Duodenal mucosa (tissue), 2 donors: ENCODE results near the gene CAMSAP3.
"Not testable (repeated sequence)": the region's sequence is repeated elsewhere in the genome, so short reads cannot be mapped to it uniquely, and the experiment has no call there.

Source experiments
- H3K27ac ChIP-seq: one replicate; pipeline ENCODE4 v1.7.0; 2013; ENCODE audit warnings: low read depth, low read length
- H3K27me3 ChIP-seq, 2 donors: one replicate each; pipeline ENCODE4 v1.7.0; 2013; ENCODE audit warnings: low read length in 2 of 2, control low read depth in 1 of 2; ENCODE audit not compliant: insufficient read depth in 2 of 2, control insufficient read depth in 1 of 2
- H3K36me3 ChIP-seq, 2 donors: one replicate each; pipeline ENCODE4 v1.7.0; 2013; ENCODE audit warnings: low read length in 2 of 2, control low read depth in 1 of 2; ENCODE audit not compliant: insufficient read depth in 2 of 2, control insufficient read depth in 1 of 2
- H3K4me1 ChIP-seq, 2 donors: one replicate each; pipeline ENCODE4 v1.7.0; 2013; ENCODE audit warnings: low read length in 2 of 2, control low read depth in 1 of 2; ENCODE audit not compliant: insufficient read depth in 2 of 2, control insufficient read depth in 1 of 2
- H3K4me3 ChIP-seq, 2 donors: one replicate each; pipeline ENCODE4 v1.7.0; 2013; ENCODE audit warnings: low read length in 2 of 2, low read depth in 1 of 2
- H3K9ac ChIP-seq, 2 donors: one replicate each; pipeline ENCODE4 v1.7.0; 2013; ENCODE audit warnings: low read length in 2 of 2, low read depth in 1 of 2
- H3K9me3 ChIP-seq, 2 donors: one replicate each; pipeline ENCODE4 v1.7.0; 2013; ENCODE audit warnings: low read length in 2 of 2, control low read depth in 1 of 2; ENCODE audit not compliant: control insufficient read depth in 1 of 2

The CAMSAP3 gene

GRCh38 chr19:7640803-7641202 is 45.1 kb downstream of the CAMSAP3 start:
- Histone ChIP-seq H3K27me3 (peaks cover 0 to 7% of the 10 kb centered on the region in 2 donors), H3K4me1 (peaks cover 6 to 29% of the 10 kb centered on the region in 2 donors), H3K9me3 (peaks cover 0 to 2% of the 10 kb centered on the region in 2 donors), H3K9ac (no peak overlapping the region), H3K4me3 (no peak overlapping the region), H3K27ac (no peak overlapping the region), H3K36me3 (peaks cover 0 to 35% of the 10 kb centered on the region in 2 donors)

DNA sequence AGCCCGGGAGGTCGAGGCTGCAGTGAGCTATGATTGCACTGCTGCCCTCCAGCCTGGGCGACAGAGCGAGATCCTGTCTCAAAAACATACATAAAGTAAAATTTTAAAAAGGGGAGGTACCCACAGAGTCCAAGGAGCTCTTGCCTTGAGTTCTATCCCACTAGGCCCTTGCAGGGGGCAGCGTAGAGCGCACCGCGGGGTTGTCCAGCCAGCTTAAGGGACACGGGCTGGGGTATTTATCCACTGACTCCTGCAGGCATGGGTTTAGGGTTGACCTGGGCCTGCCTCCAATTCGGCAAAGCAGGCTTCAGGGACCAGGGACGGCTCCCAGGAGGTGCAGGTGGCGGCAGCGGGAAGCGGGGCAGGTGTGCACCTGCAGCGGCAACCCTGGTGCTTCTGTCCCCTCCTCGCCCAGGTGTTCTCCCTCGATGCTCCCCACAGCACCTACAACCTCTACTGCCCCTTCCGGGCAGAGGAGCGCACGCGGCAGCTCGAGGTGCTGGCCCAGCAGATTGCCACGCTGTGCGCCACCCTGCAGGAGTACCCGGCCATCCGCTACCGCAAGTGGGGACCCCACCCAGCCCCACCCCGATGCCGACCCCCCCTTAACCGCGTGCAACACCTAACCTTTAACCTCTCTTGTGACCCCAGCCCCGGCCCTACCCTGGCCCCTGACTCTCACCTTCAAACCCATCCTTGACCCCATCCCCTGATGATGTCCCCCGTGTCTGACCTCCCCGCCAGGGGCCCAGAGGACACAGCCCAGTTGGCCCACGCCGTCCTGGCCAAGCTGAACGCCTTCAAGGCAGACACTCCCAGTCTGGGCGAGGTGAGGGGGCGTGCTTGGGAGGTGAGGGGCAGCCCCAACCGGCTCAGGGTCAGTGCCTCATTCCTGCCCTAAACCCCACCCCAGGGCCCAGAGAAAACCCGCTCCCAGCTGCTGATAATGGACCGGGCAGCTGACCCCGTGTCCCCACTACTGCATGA is 45.9 kb downstream of the CAMSAP3 start:
- peaks cover 6 to 23% of the 10 kb centered on the region in 2 donors for H3K4me1 ChIP-seq
- no peak overlapping the region for H3K9ac ChIP-seq
- no peak overlapping the region for H3K4me3 ChIP-seq
- H3K27me3 ChIP-seq, result peaks cover 0 to 7% of the 10 kb centered on the region in 2 donors
- H3K9me3 ChIP-seq, result peaks cover 0 to 2% of the 10 kb centered on the region in 2 donors
- peaks cover 0 to 35% of the 10 kb centered on the region in 2 donors for H3K36me3 ChIP-seq
- no peak overlapping the region for H3K27ac ChIP-seq

GRCh38 chr19:7642295-7643030 is 46.8 kb downstream of the CAMSAP3 start:
- Histone ChIP-seq H3K36me3 (peaks cover 0 to 35% of the 10 kb centered on the region in 2 donors), H3K9ac (no peak overlapping the region), H3K9me3 (peaks cover 0 to 2% of the 10 kb centered on the region in 2 donors), H3K4me1 (peaks cover 6 to 20% of the 10 kb centered on the region in 2 donors), H3K4me3 (no peak overlapping the region), H3K27me3 (peaks cover 0 to 7% of the 10 kb centered on the region in 2 donors), H3K27ac (no peak overlapping the region)

- H3K9me3 ChIP-seq, result peaks cover 0 to 2% of the 10 kb centered on the region in 2 donors
- H3K36me3 ChIP-seq, result peaks cover 0 to 35% of the 10 kb centered on the region in 2 donors
- peaks cover 0 to 7% of the 10 kb centered on the region in 2 donors for H3K27me3 ChIP-seq
- no peak overlapping the region for H3K4me3 ChIP-seq
- H3K4me1 ChIP-seq, result peaks cover 2 to 15% of the 10 kb centered on the region in 2 donors
- no peak overlapping the region for H3K27ac ChIP-seq
- no peak overlapping the region for H3K9ac ChIP-seq
Measured at GRCh38 chr19:7643031-7643415, 47.4 kb downstream of the CAMSAP3 start.

DNA sequence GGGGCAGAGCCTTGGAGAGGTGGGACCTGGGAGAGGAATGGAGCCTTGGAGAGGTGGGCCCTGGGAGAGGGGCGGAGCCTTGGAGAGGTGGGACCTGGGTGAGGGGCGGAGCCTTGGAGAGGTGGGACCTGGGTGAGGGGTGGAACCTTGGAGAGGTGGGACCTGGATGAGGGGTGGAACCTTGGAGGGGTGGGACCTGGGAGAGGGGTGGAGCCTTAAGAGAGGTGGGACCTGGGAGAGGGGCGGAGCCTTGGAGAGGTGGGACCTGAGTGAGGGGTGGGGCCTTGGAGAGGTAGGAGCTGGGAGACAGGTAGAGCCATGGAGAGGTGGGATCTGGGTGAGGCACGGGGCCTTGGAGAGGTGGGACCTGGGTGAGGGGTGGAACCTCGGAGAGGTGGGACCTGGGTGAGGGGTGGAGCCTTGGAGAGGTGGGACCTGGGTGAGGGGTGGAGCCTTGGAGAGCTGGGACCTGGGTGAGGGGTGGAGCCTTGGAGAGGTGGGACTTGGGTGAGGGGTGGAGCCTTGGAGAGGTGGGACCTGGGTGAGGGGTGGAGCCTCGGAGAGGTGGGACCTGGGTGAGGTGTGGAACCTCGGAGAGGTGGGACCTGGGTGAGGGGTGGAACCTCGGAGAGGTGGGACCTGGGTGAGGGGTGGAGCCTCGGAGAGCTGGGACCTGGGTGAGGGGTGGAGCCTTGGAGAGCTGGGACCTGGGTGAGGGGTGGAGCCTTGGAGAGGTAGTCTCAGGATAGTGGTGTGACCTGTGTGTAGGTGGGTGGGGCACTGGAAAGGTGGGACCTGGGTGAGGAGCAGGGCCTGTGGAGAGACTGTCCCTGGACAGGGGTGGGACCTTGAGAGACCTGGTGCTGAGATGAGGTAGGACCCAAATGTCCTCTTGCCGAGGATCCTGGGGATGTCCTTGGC is 48.2 kb downstream of the CAMSAP3 start:
- H3K9ac ChIP-seq, H3K4me3 ChIP-seq, H3K27me3 ChIP-seq, H3K4me1 ChIP-seq, H3K9me3 ChIP-seq, H3K27ac ChIP-seq: not testable (repeated sequence)
- peaks cover 0 to 38% of the 10 kb centered on the region in 2 donors for H3K36me3 ChIP-seq

DNA sequence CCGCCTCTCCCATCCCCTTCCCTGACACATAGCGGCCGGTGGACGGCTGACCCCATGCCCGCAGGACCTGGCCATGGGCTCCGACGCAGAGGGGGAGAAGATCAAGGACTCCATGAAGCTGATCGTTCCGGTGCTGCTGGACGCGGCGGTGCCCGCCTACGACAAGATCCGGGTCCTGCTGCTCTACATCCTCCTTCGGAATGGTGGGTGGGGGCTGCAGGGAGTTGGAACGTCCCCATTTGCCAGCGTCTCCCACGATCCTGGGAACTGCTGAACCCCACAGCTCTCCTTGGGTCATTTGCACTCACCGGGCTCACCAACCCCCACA is 48.9 kb downstream of the CAMSAP3 start:
- H3K9ac ChIP-seq, result no peak overlapping the region
- H3K4me3 ChIP-seq, result no peak overlapping the region
- H3K36me3 ChIP-seq, result peaks cover 0 to 38% of the 10 kb centered on the region in 2 donors
- H3K9me3 ChIP-seq, result peaks cover 0 to 2% of the 10 kb centered on the region in 2 donors
- H3K4me1 ChIP-seq, result peaks cover 0 to 9% of the 10 kb centered on the region in 2 donors
- no peak overlapping the region for H3K27ac ChIP-seq
- H3K27me3 ChIP-seq, result peaks cover 0 to 7% of the 10 kb centered on the region in 2 donors

GRCh38 chr19:7645163-7645562 is 49.5 kb downstream of the CAMSAP3 start:
- peaks cover 0 to 3% of the 10 kb centered on the region in 2 donors for H3K4me1 ChIP-seq
- no peak overlapping the region for H3K4me3 ChIP-seq
- peaks cover 0 to 3% of the 10 kb centered on the region in 2 donors for H3K27me3 ChIP-seq
- no peaks in the 10 kb centered on the region for H3K9me3 ChIP-seq
- no peak overlapping the region for H3K9ac ChIP-seq
- peaks cover 0 to 32% of the 10 kb centered on the region in 2 donors for H3K36me3 ChIP-seq
- no peak overlapping the region for H3K27ac ChIP-seq

DNA sequence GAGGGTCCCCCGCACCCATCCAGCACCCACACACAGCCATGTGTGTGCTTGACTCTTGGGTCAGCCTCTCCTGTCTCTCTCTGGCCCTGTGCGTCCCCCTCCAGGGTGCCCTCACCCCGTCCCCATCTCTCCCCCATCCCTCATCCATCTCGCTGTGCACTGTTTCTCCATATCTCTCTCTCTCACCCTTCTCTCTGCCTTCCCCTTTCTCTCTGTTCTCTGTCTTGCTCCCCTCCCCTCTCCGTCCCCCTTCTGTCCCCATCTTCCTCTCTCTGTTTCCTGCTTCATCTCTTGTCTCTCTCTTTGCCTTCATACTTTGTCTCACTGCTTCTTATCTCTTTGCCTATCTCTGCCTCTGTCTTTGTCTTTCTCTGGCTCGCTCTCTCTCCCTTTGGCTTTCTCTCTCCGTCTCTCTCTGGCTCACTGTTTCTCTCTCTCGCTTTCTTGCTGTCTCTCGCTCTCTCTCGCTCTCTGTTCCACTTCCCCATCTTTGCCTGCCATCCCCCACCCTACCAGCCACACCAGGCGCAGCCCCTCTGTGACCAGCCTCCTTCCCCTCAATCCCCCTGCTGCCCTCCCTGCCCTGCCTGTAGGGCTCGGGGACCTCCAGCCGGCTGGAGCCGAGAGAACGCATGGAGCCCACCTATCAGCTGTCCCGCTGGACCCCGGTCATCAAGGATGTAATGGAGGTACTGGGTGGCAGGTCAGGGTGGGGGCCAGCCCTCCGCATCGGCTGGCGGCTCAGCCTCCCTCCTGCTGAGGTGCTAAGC is 50.2 kb downstream of the CAMSAP3 start:
- Histone ChIP-seq H3K9ac (no peak overlapping the region), H3K4me1 (no peaks in the 10 kb centered on the region), H3K27me3 (no peaks in the 10 kb centered on the region), H3K9me3 (no peaks in the 10 kb centered on the region), H3K36me3 (peaks cover 0 to 28% of the 10 kb centered on the region in 2 donors), H3K4me3 (no peak overlapping the region), H3K27ac (no peak overlapping the region)

- no peak overlapping the region for H3K4me3 ChIP-seq
- H3K27ac ChIP-seq, result no peak overlapping the region
- H3K27me3 ChIP-seq, result no peaks in the 10 kb centered on the region
- no peaks in the 10 kb centered on the region for H3K9me3 ChIP-seq
- no peak overlapping the region for H3K9ac ChIP-seq
- H3K36me3 ChIP-seq, result peaks cover 0 to 28% of the 10 kb centered on the region in 2 donors
- no peaks in the 10 kb centered on the region for H3K4me1 ChIP-seq
Measured at GRCh38 chr19:7646426-7646700, 50.7 kb downstream of the CAMSAP3 start.
